Coronary artery (tissue), 2 donors: ENCODE results near the gene GPHB5.
A peak's percentile ranks its signal among the peaks of the same experiment; 100 is the strongest.
"Not testable (repeated sequence)": the region's sequence is repeated elsewhere in the genome, so short reads cannot be mapped to it uniquely, and the experiment has no call there.

Source experiments
- DNase-seq: peaks from one replicate; pipeline ENCODE4 v3.0.0-alpha.2; 2017; ENCODE audit warnings: low spot score
- H3K27ac ChIP-seq, 2 donors: fragments of 200-600 bp; sonication (generic); one replicate each; pipeline ENCODE4 v1.5.1; 2016 to 2019
- H3K4me3 ChIP-seq: fragments of 200-600 bp; sonication (generic); 2 replicates; pipeline ENCODE4 v1.5.1; 2016; ENCODE audit warnings: mild to moderate bottlenecking, moderate library complexity
- CTCF ChIP-seq: fragments of 200-600 bp; sonication (generic); IDR thresholded peaks from one replicate; pipeline ENCODE4 v1.5.1; 2019; ENCODE audit warnings: antibody characterized with exemption

The GPHB5 gene

GRCh38 chr14:63308723-63309317, 9.9 kb downstream of the GPHB5 start:
- DNase-seq, result no peak
- TF ChIP-seq CTCF, result no peak
- Histone ChIP-seq H3K4me3 (no peak overlapping the region), H3K27ac (no peak overlapping the region)

- H3K27ac ChIP-seq, H3K4me3 ChIP-seq, DNase-seq: not testable (repeated sequence)
These were observed 14.3 kb downstream of the GPHB5 start for GRCh38 chr14:63304429-63304828.

- TF ChIP-seq CTCF, result no peak
- no peak for DNase-seq
- no peak overlapping the region for H3K4me3 ChIP-seq
- no peak overlapping the region for H3K27ac ChIP-seq
These were observed 16.7 kb downstream of the GPHB5 start for GRCh38 chr14:63301891-63302534.

- DNase-seq, result no peak
- no peak overlapping the region for H3K27ac ChIP-seq
- no peak for TF ChIP-seq CTCF
- H3K4me3 ChIP-seq, result no peak overlapping the region
These were observed 17.9 kb downstream of the GPHB5 start for GRCh38 chr14:63300854-63301253.

GRCh38 chr14:63299351-63300110, 19.2 kb downstream of the GPHB5 start:
- Histone ChIP-seq H3K4me3 (no peak overlapping the region), H3K27ac (no peak overlapping the region)
- TF ChIP-seq CTCF, result no peak
- DNase-seq, result no peak

GRCh38 chr14:63297372-63298063, 21.2 kb downstream of the GPHB5 start:
- H3K27ac ChIP-seq, result no peak overlapping the region
- no peak for DNase-seq
- no peak for TF ChIP-seq CTCF
- H3K4me3 ChIP-seq, result no peak overlapping the region

- peak overlapping the region; percentile 32 for H3K4me3 ChIP-seq
- H3K27ac ChIP-seq, result peak overlapping the region; percentile 52 to 72
- no peak for DNase-seq
- TF ChIP-seq CTCF, result no peak
These were observed 22.6 kb downstream of the GPHB5 start for GRCh38 chr14:63296060-63296563.
